Lung (tissue), 12 donors: ENCODE data around the gene PIAS2. TPM values are rescaled to one million over a fixed set of nuclear protein-coding genes. Genes with fewer than 3 reads are reported as not detected.

ENCODE experiments used
- ATAC-seq: fragments of 200-7000 bp; cut with Tn5 transposase; one replicate; pipeline ENCODE4 v1.9.1; 2020; ENCODE audit warnings: moderate number of reproducible peaks; ENCODE audit not compliant: insufficient read depth, low FRiP score
- DNase-seq, 3 donors: peaks; one replicate each; pipeline ENCODE4 v3.0.0-alpha.2; 2013 to 2017
- H3K27ac ChIP-seq, 2 donors: one replicate each; pipeline ENCODE4 v1.5.1; 2013; ENCODE audit warnings: mild to moderate bottlenecking in 2 of 2, moderate library complexity in 2 of 2, control low read depth in 1 of 2, inconsistent platforms in 1 of 2, low read depth in 1 of 2, low read length in 1 of 2
- H3K27me3 ChIP-seq, 3 donors: one replicate each; pipeline ENCODE4 v1.5.1; 2013; ENCODE audit warnings: low read length in 2 of 3; ENCODE audit not compliant: control insufficient read depth in 3 of 3, insufficient read depth in 3 of 3
- H3K36me3 ChIP-seq, 4 donors: one replicate each; pipeline ENCODE4 v1.5.1; 2013; ENCODE audit warnings: low read length in 4 of 4, mild to moderate bottlenecking in 1 of 4, moderate library complexity in 1 of 4; ENCODE audit not compliant: control insufficient read depth in 4 of 4, insufficient read depth in 4 of 4
- H3K4me1 ChIP-seq, 5 donors: one replicate each; pipeline ENCODE4 v1.5.1; 2013; ENCODE audit warnings: low read length in 5 of 5, mild to moderate bottlenecking in 2 of 5, moderate library complexity in 1 of 5; ENCODE audit not compliant: control insufficient read depth in 5 of 5, insufficient read depth in 5 of 5
- H3K4me3 ChIP-seq: one replicate; pipeline ENCODE4 v1.5.1; 2013; ENCODE audit warnings: mild to moderate bottlenecking, control low read depth, moderate library complexity
- H3K9ac ChIP-seq, 2 donors: one replicate each; pipeline ENCODE4 v1.5.1; 2013; ENCODE audit warnings: low read length in 2 of 2, control low read depth in 1 of 2; ENCODE audit not compliant: insufficient read depth in 1 of 2
- H3K9me3 ChIP-seq, 4 donors: one replicate each; pipeline ENCODE4 v1.5.1; 2013; ENCODE audit warnings: low read length in 3 of 4, mild to moderate bottlenecking in 1 of 4, moderate library complexity in 1 of 4; ENCODE audit not compliant: control insufficient read depth in 4 of 4, insufficient read depth in 3 of 4
- CTCF ChIP-seq: IDR thresholded peaks from 2 replicates; pipeline ENCODE4 v1.5.1; 2012; ENCODE audit warnings: mild to moderate bottlenecking; ENCODE audit errors: control extremely low read depth, extremely low read depth
- WGBS, 2 donors: extraction: QIAGEN DNeasy Blood & Tissue Kit; methylation state at CpG; one replicate each; pipeline ENCODE4 v1.1.7; 2013; 5-methylcytosine and 5-hydroxymethylcytosine counted together
- polyA plus RNA-seq, 2 donors: library from polyadenylated mRNA; stranded (reverse); fragments of 200-250 nt; gene quantifications; one replicate each; pipeline ENCODE4 v1.2.1, GENCODE V29; 2013
- total RNA-seq, 2 donors: library from RNA; depleted of rRNA in 1 of 2; stranded (reverse); fragments of >200 nt in 1 of 2; gene quantifications; one replicate each; pipeline ENCODE4 v1.2.1, GENCODE V29; 2014 to 2021
- donor health status: control.
- donor health status: control.
- donor health status: Bipolar disorder and iron deficiency.
- donor health status: healthy.
- donor health status: DM: yes; HTN: yes; CAD: no.

The PIAS2 gene
- total and polyA plus RNA-seq, 4 donors: 4.2 to 47.6 (median 18.0) TPM

DNA sequence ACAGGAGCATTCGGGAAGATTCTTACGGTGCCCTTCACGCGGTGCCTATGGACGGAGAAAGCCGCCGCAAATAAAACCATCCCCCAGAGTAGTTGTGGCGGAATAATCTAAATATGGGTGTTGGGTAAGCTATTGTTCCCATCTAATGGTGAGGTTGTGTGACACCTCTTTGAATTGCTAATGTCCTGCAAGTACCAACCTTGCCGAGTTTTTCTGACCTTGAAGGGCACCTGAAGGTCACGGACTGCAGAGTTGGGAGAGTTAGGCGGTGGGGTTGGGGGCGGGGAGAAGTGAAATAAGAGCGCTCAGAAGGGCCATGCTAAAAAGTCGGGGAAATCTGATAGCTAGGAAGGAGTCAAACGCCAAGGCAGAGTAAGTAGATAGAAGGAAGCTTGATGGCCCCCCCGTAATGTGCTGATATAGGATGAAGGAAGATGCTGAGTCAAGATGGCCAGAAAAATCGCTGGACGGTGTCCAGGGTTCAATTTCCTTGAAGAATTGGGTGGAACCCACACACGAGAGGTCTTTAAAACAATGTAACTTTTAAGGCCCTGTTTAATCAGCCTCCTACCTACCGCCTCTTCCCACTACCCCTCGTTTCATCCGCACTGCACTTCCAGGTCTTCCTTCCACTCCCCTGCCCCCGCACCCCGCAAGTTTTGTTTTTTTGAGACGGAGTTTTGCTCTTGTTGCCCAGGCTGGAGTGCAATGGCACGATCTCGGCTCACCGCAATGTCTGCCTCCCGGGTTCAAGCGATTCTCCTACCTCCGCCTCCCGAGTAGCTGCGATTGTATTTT lies 695 bp upstream of the PIAS2 start:
- no peaks in the 10 kb centered on the region for H3K36me3 ChIP-seq
- H3K4me1 ChIP-seq: peaks cover 0 to 20% (median 2%) of the 10 kb centered on the region in 5 donors
- DNase-seq (peak; percentile 50 to 75 (median 64)), ATAC-seq (no peak)
- TF ChIP-seq CTCF: no peak
- peak overlapping the region; percentile 96 for H3K4me3 ChIP-seq
- 21 to 30% methylated on average over 33 of the region's 33 CpGs for WGBS, 2 donors
- peak overlapping the region; percentile 82 to 95 for H3K27ac ChIP-seq
- peak overlapping the region; percentile 57 to 74 for H3K9ac ChIP-seq
- H3K27me3 ChIP-seq: no peaks in the 10 kb centered on the region
- no peaks in the 10 kb centered on the region for H3K9me3 ChIP-seq

DNA sequence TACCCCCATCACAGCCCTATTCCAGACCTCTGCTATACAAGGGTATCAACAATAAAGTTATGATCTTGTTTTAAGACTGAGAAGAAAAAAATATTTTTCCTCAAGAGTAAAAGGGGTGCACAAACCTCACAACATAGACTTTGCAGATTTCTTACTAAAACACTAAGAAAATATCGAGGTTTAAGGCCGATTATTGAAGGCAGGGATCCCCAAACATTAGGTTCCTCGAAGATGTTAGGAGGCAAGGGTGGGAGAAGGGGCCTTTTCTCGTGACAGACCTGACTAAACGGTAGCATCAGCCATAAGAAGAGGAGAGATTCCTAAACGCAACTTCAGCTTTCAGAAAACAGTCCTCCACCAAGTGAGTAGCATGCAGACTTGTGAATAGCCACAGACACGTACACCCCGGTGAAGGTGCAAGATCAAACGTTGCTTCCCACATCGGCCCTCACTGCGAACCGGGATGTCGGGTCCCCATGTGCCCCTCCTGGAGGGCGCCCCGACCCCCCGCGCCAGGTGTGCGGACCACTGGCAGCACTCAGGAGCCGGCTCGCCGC lies 678 bp downstream of the PIAS2 start:
- peak overlapping the region; percentile 69 to 88 for H3K9ac ChIP-seq
- peak overlapping the region; percentile 96 for H3K4me3 ChIP-seq
- DNase-seq (peak in 2 of 3 donors; percentile 50), ATAC-seq (no peak)
- 0% methylated on average over 16 to 21 of the region's 21 CpGs for WGBS, 2 donors
- no peaks in the 10 kb centered on the region for H3K9me3 ChIP-seq
- H3K36me3 ChIP-seq: no peaks in the 10 kb centered on the region
- H3K27ac ChIP-seq: peak overlapping the region; percentile 82 to 95
- H3K27me3 ChIP-seq: no peaks in the 10 kb centered on the region
- peaks cover 0 to 20% (median 2%) of the 10 kb centered on the region in 5 donors for H3K4me1 ChIP-seq
- TF ChIP-seq CTCF: no peak

DNA sequence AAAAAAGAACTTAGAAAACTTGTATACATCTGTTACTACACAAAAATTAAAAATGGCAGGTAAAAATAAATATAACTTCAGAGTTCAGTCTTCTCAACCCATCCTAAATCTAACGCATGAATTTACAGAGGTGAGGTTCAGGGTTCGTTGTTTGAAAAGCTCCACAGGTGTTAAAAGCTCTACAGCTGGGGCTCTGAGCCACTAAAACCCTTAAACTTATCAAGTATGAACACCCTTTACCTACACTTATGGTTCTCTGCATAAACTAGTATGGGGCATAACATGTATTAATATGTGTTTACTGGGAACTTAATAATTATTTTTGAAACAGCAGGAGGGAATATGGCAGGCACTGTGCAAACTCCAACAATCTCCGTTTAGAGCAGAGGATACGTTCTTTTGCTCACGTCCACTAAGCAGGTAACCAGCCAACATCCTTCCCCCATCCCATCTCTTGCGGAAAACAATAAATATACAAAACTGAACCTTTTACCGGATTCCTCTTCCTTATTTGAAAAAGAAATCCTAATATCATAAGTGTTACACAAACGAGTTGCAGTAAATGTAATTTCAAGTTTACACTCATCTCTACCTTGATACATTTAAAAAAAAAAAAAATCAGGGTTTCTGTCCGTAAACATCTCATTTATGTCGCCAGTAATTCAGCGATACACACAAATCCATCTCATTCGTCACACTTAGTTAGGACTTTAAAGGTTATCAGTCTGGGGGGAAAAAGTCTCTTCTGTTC lies 1.3 kb downstream of the PIAS2 start:
- ATAC-seq: no peak
- H3K27me3 ChIP-seq: no peaks in the 10 kb centered on the region
- H3K9ac ChIP-seq: peak overlapping the region; percentile 69 to 88
- H3K36me3 ChIP-seq: no peaks in the 10 kb centered on the region
- H3K27ac ChIP-seq: no peak overlapping the region
- H3K9me3 ChIP-seq: no peaks in the 10 kb centered on the region
- TF ChIP-seq CTCF: no peak
- DNase-seq: peak in 1 of 3 donors; percentile 5
- H3K4me3 ChIP-seq: no peak overlapping the region
- peaks cover 0 to 20% (median 2%) of the 10 kb centered on the region in 5 donors for H3K4me1 ChIP-seq
- 33 to 46% methylated on average over 12 of the region's 12 CpGs for WGBS, 2 donors
